Left hindlimb (tissue), 1 donor: Measurements from ENCODE around the gene DGCR6L.
"Not testable (repeated sequence)": the region's sequence is repeated elsewhere in the genome, so short reads cannot be mapped to it uniquely, and the experiment has no call there.

Source experiments
- DNase-seq: peaks from one replicate; pipeline ENCODE4 v3.0.0-alpha.2; 2018

DGCR6L gene

GRCh38 chr22:20307448-20308447, 12.1 kb downstream of the DGCR6L start:
- not testable (repeated sequence) for DNase-seq

- not testable (repeated sequence) for DNase-seq
Observed at GRCh38 chr22:20306646-20307447, 13.0 kb downstream of the DGCR6L start.

GRCh38 chr22:20305894-20306645, 13.8 kb downstream of the DGCR6L start:
- no peak for DNase-seq

GRCh38 chr22:20305230-20305893, 14.5 kb downstream of the DGCR6L start:
- DNase-seq: not testable (repeated sequence)

- DNase-seq: no peak
Observed at GRCh38 chr22:20304646-20305045, 15.2 kb downstream of the DGCR6L start.

- DNase-seq: not testable (repeated sequence)
Observed at GRCh38 chr22:20303229-20303534, 16.7 kb downstream of the DGCR6L start.

- no peak for DNase-seq
Observed at GRCh38 chr22:20302438-20303228, 17.2 kb downstream of the DGCR6L start.

- no peak for DNase-seq
Observed at GRCh38 chr22:20299746-20300136, 20.1 kb downstream of the DGCR6L start.

- DNase-seq: peak; percentile 82
Observed at GRCh38 chr22:20298803-20299745, 20.8 kb downstream of the DGCR6L start.

GRCh38 chr22:20298110-20298802, 21.6 kb downstream of the DGCR6L start:
- no peak for DNase-seq

GRCh38 chr22:20297414-20298109, 22.3 kb downstream of the DGCR6L start:
- DNase-seq: no peak

- no peak for DNase-seq
Observed at GRCh38 chr22:20296598-20296997, 23.3 kb downstream of the DGCR6L start.

GRCh38 chr22:20295262-20296064, 24.4 kb downstream of the DGCR6L start:
- no peak for DNase-seq

- no peak for DNase-seq
Observed at GRCh38 chr22:20292673-20293232, 27.1 kb downstream of the DGCR6L start.

- DNase-seq: no peak
Observed at GRCh38 chr22:20292108-20292507, 27.8 kb downstream of the DGCR6L start.

GRCh38 chr22:20291604-20292063, 28.2 kb downstream of the DGCR6L start:
- no peak for DNase-seq

GRCh38 chr22:20291249-20291586, 28.6 kb downstream of the DGCR6L start:
- no peak for DNase-seq
